Stimulated activated memory B cell treated with anti-CD40 and anti-IgM and Interleukin-4, amounts not matched to agents 10 μg/mL and 1 μg/mL and 100 μg/mL, for 72 hours (primary cell): ENCODE results near the gene ZFP91.

Source experiments
- ATAC-seq: fragments of 150-1000 bp; cut with Tn5 transposase; 2 replicates; pipeline ENCODE4 v1.10.0; 2021
- H3K27ac Mint-ChIP-seq: one replicate; pipeline ENCODE4 v1.8.0; 2022; ENCODE audit warnings: mild to moderate bottlenecking, mixed read lengths
- H3K27me3 Mint-ChIP-seq: one replicate; pipeline ENCODE4 v1.8.0; 2022; ENCODE audit warnings: mixed read lengths
- H3K36me3 Mint-ChIP-seq: one replicate; pipeline ENCODE4 v1.8.0; 2022; ENCODE audit warnings: mixed read lengths
- H3K4me1 Mint-ChIP-seq: one replicate; pipeline ENCODE4 v1.8.0; 2022; ENCODE audit warnings: mixed read lengths
- H3K4me3 Mint-ChIP-seq: one replicate; pipeline ENCODE4 v1.8.0; 2022; ENCODE audit warnings: mild to moderate bottlenecking, moderate library complexity, mixed read lengths
- H3K9me3 Mint-ChIP-seq: one replicate; pipeline ENCODE4 v1.8.0; 2022; ENCODE audit warnings: mixed read lengths

The ZFP91 gene

GRCh38 chr11:58658623-58659022, 79.8 kb downstream of the ZFP91 start:
- no peak for ATAC-seq
- H3K4me1 Mint-ChIP-seq = peaks cover 8% of the 10 kb centered on the region
- H3K4me3 Mint-ChIP-seq = no peak overlapping the region
- H3K9me3 Mint-ChIP-seq = no peaks in the 10 kb centered on the region
- no peaks in the 10 kb centered on the region for H3K36me3 Mint-ChIP-seq
- no peak overlapping the region for H3K27ac Mint-ChIP-seq
- H3K27me3 Mint-ChIP-seq = peaks cover 34% of the 10 kb centered on the region

- ATAC-seq = no peak
- Mint-ChIP-seq H3K27me3 (peaks cover 37% of the 10 kb centered on the region), H3K9me3 (no peaks in the 10 kb centered on the region), H3K4me3 (no peak overlapping the region), H3K4me1 (peaks cover under 1% of the 10 kb centered on the region), H3K36me3 (no peaks in the 10 kb centered on the region), H3K27ac (no peak overlapping the region)
Observed at GRCh38 chr11:58659404-58659803, 80.5 kb downstream of the ZFP91 start.

- H3K4me3 Mint-ChIP-seq = no peak overlapping the region
- H3K9me3 Mint-ChIP-seq = no peaks in the 10 kb centered on the region
- H3K27ac Mint-ChIP-seq = no peak overlapping the region
- peaks cover 37% of the 10 kb centered on the region for H3K27me3 Mint-ChIP-seq
- no peaks in the 10 kb centered on the region for H3K4me1 Mint-ChIP-seq
- ATAC-seq = no peak
- no peaks in the 10 kb centered on the region for H3K36me3 Mint-ChIP-seq
Observed at GRCh38 chr11:58659910-58660570, 81.2 kb downstream of the ZFP91 start.
